Activated naive CD4-positive, alpha-beta T cell (primary cell): Measurements from ENCODE around the gene HLCS.

Experiments used
- DNase-seq, 4 experiments: peaks; one replicate each; lab custom pipeline; 2025; lab: John Stamatoyannopoulos, UW

HLCS gene

DNA sequence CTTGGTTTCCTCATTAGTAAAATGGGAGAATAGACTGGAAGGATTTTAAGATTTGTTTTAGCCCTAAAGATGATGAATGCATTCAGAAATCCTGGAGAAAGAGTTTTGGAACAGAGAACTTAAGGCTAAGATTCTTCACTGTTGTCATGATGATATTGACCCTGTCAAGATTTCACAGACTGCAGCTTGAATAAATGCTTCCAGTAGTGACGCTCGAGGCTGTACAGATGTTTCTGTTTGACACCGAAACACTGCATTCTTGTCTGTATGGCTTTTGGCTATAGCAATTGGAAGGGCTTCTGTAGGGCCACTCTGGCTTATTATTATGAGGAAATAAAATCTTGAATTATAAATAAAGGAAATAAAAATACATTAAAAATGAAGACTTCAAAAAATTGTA is 241.8 kb downstream of the HLCS start:
- no peak for DNase-seq

DNA sequence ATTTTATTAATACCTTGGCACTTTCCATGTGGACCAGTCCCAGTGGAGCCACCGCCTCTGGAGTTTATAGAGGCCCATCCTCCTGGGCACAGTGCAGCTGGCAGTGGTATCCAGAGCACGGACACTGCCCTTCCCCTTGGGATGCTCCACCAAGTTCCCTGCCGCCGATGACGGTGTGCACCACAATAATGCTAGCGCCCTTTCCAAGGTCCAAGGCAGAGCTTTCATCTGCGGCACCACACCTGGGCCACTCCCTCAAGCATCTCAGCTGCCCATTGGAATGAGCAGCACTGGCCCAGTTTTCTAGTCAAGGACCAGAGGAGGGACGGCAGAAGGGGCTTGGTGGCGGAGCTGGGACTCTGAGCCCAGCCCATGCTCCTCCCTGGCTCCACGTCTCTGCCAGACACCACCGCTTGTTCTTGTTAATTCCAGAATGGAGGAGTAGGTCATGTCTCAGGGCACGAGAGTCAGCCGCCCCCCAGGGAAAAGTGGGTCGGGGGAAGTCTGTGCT is 243.0 kb downstream of the HLCS start:
- DNase-seq = no peak

DNA sequence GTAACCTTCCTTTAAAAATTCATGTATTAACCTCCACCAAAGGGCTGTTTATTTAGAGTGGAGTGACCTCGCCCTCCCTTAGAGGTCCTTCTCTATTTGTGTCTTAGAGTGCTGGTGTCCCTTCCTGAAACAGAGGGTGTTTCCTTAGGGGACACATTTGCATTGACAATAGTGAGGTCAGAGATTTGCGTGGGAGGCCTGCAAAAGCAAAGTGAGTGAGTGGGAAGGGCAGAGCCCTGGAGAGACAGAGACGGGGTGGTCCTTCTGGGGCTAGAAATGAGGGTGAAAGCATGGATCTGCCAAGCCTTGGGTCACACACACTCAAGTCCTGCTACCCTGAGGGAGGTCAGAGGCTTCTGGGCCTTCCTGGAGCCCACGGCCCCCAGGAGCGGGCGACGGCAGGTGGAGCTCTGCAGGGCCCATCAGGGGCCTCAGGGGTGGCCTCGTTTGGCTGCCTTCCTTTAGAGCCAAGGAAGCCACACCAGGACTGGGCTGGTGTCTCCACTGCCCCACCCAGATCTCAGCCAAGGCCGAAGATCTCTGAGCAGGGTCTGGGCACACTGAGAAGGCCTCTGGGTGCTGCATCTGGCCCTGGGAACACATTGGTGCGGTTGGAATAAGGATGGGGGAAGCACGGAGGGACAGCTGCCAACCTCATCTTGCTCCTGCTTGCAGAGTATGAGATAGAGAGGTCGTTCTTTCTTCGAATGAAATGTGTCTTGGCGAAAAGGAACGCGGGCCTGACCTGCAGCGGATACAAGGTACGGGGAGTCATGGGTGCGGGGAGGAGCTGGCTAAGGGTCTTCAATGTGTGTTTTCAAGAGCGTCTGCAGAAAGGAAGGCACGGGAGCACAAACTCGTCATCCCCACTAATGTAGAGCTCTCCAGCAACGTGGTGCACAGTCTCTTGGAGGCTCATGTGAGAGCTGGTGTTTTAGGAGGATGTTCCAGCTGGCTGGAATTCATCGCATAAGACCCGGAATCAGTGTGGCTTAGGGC is 243.8 kb downstream of the HLCS start:
- no peak for DNase-seq

DNA sequence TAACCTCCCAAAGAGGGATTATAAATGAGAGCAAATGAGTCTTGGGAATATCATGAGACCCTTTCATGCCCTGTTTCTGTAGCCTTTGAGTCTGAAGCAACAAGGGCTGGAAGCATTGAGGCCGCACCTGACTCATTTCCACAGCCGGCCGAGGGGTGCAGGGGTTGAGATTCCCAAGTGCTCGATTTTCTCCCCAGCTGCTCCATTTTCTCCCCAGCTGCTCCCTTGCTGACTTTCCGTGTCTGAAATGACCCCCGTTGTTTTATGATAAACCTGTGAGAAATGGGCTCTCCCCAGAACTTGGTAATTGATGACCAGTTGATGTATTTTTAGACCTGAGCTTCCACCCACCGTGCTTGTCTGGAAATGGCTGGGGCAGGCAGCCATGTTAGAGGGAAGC is 244.7 kb downstream of the HLCS start:
- DNase-seq = no peak

DNA sequence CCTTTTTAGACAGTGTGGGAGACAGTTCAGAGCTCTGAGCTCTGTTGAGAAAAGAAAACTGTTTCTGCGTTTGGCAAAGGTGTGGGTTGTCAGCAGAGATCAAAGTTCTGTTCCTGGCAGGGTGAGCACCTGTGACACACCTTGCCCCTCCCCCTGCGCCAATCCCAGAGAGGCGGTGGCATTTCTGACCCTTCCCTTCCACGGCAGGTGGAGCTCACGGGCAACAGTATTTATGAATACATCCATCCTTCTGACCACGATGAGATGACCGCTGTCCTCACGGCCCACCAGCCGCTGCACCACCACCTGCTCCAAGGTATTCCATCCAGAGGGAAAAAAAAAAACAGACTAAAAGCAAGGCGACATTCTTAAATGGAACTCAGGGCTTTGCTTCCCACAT is 246.9 kb downstream of the HLCS start:
- DNase-seq = no peak

DNA sequence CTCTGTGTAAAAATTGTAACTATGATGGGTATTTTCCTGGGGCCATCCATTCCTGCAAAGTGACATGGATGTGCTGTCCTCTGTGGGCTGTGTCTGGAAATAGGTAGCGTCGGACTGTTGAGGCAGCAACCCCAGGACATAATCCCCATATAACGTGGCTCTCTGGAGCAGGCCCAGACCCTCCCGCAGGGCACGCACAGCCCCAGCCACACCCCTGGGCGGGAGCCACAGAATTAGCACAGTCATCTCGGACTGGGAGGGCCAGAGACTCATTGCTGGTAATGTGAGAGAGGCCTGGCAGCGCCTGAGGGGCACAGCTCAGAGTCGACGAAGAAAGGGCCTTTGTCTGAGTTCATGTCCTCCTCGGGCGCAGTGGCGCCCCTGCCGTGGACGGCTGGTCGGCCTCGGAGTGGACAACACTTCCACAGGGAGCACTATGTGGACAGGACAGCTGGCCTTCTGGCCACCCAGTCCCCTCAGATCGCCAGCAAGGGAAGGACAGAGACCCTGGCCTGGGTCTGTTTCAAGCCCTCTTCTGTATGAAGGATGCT is 247.4 kb downstream of the HLCS start:
- DNase-seq = no peak

DNA sequence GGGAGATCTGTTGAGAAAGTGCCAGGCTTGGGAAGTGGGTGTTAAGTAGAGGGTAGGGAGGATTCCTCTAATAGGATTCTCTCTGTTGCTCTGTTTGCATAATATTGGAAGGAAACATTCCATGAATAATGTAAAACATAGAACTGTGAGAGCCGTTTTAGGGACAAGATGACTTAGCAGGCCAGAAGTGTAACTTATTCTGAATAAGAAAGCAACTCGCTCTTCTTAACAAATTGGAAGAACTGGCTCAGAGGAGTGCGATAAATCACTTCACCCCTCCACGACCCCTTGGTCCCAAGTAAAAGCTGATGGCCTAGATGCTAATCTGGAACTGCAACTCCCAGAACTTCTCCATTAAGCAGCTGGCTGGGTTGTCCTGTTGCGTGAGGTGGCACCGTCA is 248.5 kb downstream of the HLCS start:
- no peak for DNase-seq

DNA sequence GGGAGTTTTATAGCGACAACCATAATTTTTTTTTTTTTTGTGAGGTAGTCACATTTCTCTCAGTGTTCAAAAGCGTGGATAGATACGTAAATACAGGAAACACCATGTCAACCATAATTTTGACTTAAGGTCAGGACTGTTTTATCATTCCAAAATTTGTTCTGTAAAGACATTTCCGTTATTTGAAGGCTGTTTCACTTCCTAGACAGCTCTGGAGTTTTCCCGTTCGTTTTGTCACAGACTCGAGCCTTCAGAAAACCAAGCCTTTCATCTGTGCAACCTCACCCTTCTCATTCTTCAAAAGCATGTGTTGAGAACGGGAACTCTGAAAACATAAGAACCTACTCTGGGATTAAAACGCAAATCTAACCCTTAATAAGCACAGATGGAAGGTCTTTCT is 249.6 kb downstream of the HLCS start:
- no peak for DNase-seq

DNA sequence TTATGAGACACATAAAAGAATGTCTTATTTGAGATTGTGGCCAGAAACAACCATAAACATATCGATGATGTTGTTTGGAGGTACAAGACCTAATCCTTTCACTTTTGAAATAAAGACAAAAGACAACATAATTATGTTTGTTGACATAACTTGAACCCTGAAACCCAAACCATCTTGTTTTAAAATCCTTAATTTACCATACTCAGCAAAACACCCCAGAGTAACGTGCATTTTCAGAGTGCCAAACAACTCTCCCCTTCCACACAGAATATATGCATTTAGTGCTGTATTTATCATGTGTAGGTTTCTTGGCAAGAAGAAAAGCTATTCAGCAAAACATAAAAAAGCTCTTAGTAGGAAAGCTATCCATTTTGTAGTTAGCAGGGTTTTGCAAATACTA is 250.1 kb downstream of the HLCS start:
- no peak for DNase-seq

DNA sequence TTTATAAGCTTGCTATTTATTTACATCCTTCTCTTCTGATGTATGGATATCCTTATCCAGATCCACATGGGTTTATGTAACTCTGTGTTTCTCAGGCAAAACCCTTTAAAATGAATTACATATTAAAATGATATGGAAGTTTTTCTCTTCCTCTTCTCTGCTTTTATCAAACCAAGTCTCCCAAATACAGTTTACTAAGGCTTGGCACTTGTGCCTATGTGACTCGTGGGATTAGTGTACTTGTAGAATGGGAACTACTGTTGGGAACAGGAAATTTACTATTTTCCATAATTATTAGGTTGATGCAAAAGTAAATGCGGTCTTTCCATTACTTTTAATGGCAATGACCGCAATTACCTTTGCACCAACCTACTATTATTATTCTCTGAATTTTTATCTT is 252.7 kb downstream of the HLCS start:
- DNase-seq = no peak

DNA sequence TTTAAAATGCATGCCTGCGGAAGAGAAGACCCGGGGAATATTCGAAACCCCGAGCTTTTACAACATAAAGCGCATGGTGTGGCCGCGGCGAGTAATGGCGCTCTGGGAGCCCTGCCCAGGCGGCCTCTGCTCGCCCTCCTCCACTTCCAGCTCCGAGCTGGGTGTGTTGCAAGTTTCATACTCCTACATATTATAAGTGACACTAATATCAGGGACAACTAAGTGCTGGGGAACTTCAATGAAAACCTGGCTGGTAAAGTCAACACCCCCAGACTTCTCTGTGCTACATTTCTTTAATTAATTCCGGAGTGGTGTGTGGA is 255.8 kb downstream of the HLCS start:
- no peak for DNase-seq

DNA sequence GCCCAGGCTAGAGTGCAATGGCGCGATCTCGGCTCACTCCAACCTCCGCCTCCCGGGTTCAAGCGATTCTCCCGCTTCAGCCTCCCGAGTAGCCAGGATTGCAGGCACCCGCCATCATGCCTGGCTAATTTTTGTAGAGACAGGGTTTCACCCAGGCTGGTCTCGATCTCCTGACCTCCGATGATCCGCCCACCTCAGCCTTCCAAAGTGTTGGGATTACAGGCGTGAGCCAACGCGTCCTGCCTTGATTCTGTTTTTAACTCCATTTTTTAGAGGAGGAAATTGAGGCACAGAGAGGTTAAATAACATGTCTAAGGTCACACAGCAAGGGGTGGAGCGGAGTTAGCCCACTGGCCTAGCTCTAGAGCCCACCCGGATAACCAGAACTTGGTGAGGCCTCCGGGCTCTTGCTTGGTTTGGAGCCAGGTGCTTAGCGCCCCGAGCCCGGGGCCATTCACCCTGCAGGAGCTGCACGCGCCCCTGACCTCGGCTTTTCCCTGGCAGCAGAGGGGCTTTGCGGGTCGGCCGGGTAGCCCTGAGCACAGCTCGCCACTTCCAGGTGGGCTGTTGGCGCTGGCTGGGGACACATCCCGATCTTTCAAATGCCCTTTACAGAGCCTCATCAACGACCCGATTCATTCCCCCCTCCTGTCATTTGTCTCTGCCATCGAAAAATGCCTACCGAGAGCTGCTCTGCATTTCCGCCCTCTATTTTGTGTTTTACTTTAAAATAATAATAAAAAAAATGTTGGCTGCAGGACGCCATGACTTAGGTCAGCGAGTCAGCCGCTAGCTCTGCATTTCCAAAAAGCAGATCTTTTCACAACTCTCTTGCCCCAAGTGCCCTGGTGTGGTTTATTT is 256.4 kb downstream of the HLCS start:
- no peak for DNase-seq

DNA sequence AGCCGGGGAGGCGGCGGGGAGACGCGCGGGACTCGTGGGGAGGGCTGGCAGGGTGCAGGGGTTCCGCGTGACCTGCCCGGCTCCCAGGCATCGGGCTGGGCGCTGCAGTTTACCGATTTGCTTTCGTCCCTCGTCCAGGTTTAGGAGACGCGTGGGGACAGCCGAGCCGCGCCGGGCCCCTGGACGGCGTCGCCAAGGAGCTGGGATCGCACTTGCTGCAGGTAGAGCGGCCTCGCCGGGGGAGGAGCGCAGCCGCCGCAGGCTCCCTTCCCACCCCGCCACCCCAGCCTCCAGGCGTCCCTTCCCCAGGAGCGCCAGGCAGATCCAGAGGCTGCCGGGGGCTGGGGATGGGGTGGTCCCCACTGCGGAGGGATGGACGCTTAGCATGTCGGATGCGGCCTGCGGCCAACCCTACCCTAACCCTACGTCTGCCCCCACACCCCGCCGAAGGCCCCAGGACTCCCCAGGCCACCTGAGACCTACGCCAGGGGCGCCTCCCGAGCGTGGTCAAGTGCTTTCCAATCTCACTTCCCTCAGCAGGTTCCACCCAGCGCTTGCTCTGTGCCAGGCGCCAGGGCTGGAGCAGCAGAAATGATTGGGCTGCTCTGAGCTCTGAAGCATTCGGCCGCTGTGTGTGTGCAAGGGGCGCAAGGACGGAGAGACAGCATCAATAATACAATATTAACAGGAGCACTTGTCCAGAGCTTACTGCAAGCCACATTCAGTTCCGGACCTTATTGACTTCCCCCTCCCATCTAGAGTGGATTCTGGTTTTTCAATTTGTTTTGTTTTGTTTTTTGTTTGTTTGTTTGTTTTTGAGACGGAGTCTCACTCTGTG is 257.2 kb downstream of the HLCS start:
- no peak for DNase-seq

DNA sequence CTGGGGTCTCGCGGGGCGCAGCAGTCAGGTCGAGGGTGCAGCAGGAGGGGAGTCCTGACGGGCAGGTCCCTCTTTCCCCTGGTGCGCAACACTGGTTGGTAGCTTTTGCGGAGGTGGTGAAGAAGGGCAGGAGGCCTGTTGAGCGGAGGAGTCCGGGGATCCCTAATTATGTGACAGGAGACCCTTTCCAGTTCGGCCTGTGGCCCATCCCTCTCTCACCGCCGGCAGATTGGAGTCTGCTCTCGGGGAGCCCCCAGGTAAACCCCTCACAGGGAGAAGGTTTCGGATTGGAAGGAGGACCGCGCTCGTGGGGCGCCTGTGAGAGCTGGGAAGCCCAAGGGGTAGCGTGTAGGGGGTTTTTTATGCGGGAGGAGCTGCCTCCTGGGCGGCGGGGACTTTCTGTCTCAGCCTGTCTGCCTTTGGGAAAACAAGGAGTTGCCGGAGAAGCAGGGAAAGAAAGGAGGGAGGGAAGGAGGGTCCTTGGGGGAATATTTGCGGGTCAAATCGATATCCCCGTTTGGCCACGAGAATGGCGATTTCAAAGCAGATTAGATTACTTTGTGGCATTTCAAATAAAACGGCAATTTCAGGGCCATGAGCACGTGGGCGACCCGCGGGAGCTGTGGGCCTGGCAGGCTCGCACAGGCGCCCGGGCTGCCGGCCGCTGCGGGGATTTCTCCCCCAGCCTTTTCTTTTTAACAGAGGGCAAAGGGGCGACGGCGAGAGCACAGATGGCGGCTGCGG is 258.0 kb downstream of the HLCS start:
- no peak for DNase-seq

DNA sequence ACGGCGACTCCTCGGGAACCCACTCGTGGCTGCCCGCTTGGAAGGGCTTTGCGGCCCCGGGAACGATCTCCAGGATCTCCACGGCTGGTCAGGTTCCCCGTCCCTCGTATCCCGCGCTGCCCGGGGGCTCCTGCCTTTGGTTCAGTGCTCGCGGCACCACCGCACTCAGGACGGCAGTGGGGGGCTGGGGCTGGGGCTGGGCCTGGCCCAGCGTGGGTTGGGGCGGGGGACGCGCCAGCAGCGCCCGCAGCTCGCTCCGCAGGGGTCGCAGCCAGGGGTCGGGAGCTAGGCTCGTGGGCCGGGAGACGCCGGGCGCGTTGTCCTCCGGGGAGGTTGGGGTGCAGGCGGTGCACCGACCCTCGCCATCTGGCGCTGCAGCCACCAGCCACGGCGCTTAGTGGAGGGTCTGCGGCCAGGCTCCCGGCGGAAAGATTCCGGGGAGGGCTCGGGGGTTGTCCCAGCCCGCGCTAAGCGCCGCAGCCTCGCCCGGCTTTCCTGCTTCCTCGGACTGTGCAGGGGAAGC is 258.6 kb downstream of the HLCS start:
- DNase-seq = no peak

DNA sequence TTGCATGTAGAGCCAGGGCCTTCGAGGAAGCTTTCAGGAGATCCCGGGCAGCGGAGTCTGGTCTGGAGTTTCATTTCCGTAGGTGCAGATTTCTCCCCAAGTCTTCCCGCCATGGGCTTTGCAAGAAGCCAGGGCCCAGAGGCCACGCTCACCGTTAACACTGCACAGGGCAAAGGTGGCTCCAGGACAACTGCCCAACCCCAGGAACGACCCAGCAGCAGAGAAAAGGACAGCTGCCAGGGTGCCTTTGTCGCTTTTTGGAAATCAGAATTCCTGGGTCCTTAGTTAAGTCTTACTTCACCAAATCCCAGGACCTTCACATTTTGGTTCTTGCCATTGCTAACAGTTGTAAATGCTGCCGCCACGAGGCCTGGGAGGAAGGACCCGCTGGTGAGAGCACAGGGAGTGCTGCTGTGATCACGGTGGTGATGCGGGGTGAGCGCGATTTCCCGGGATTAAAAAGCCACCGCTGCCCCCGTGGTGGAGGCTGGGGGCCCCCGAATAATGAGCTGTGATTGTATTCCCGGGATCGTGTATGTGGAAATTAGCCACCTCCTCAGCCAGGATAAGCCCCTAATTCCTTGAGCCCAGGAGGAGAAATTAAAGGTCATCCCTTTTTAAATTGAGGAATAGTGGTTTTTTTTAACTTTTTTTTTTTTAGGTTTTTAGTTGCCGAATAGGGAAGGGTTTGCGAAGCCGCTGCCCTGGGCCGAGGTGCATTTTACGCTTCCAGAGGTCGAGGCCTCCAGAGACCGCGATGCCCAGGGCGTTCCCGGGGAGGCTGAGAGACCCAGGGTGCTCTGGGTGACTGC is 259.3 kb downstream of the HLCS start:
- DNase-seq = no peak

DNA sequence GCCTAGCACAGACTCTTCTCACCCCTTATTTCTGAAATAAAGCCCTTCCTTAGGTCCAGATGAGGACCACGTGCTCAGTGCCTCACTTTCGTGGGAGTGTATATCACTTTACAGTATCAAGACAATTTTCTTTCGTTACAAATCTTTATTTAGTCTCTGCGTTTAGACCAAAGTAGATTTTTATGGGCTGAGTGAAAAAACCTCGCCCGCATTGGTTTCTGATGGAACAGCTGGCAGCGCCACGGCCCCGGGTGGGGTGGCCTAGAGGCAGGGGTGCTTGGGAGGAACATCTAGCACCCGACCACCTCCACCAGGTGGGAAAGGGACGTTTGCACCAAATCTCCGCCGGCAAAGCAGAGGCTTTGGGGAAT is 260.0 kb downstream of the HLCS start:
- DNase-seq = no peak

DNA sequence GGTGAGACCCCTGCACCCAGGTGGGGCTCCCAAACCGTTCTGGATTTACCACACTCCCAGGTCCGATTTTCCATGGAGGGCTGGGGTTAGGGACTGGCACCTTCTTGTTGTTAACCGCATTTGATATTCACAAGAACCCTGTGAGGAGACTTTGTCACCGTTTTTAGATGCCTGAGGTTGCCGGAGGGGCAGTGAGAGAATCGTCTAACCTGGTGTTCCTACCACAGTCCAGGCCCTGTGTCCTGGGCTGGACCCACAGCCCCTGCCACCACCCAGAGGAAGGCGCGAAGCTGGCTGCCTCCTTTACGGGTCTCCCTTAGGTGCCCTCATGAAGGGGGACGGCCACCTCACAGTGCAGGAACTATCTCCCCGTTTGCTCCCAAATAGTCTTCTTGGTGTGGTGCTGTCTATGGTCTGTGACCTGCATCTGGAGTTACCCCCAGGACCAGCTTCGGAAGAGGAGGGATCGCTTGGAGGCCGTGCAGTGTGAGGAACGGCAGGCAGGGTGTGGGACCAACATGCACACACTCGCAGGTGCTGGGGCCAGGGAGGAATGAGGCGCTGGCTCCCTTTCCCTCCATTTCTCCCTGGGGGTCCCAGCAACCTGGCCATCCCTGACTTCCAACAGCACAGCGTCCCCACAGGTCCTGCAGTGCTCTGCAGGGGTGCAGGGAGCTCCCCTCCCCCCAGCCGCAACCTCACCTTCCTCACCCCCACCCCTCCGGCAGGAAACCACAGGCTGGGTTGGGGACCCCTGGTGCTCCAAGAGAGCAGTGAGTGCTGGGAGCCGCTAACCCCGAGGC is 260.6 kb downstream of the HLCS start:
- no peak for DNase-seq
